Measurements from ENCODE around the gene FAAP20.

The FAAP20 gene

GRCh38 chr1:2232255-2232915, 37.8 kb upstream of the FAAP20 start:
- Mint-ChIP-seq H3K4me3 (peak overlapping the region; percentile 95 to 98 (median 97)), H3K4me1 (peaks cover 60% of the 10 kb centered on the region)

GRCh38 chr1:2231532-2232254, 37.1 kb upstream of the FAAP20 start:
- H3K4me3 Mint-ChIP-seq: peak overlapping the region; percentile 95 to 98 (median 97)
- no peaks in the 10 kb centered on the region for H3K27me3 Mint-ChIP-seq (ENCODE audit: low read depth)
- no peaks in the 10 kb centered on the region for H3K36me3 Mint-ChIP-seq (ENCODE audit: low read depth)
- peak overlapping the region; percentile 78 to 98 (median 92) for H3K27ac Mint-ChIP-seq
- no peaks in the 10 kb centered on the region for H3K9me3 Mint-ChIP-seq
- TF ChIP-seq CTCF (IDR thresholded peaks at IDR 0.05; ENCODE audit: unreplicated experiment in 3 of 3): no peak
- peaks cover 56% of the 10 kb centered on the region for H3K4me1 Mint-ChIP-seq

More at GRCh38 chr1:2232255-2232915, 37.8 kb upstream of the FAAP20 start:
- H3K27me3 Mint-ChIP-seq (ENCODE audit: low read depth): no peaks in the 10 kb centered on the region
- no peak for TF ChIP-seq CTCF (IDR thresholded peaks at IDR 0.05; ENCODE audit: unreplicated experiment in 3 of 3)
- H3K9me3 Mint-ChIP-seq: no peaks in the 10 kb centered on the region
- H3K27ac Mint-ChIP-seq: peak overlapping the region; percentile 78 to 98 (median 92)
- no peaks in the 10 kb centered on the region for H3K36me3 Mint-ChIP-seq (ENCODE audit: low read depth)

- H3K9me3 Mint-ChIP-seq: no peaks in the 10 kb centered on the region
- H3K27me3 Mint-ChIP-seq (ENCODE audit: low read depth): no peaks in the 10 kb centered on the region
- TF ChIP-seq CTCF (IDR thresholded peaks at IDR 0.05; ENCODE audit: unreplicated experiment in 3 of 3): no peak
- peaks cover 55% of the 10 kb centered on the region for H3K4me1 Mint-ChIP-seq
- no peaks in the 10 kb centered on the region for H3K36me3 Mint-ChIP-seq (ENCODE audit: low read depth)
- peak overlapping the region; percentile 78 to 98 (median 92) for H3K27ac Mint-ChIP-seq
- H3K4me3 Mint-ChIP-seq: peak overlapping the region; percentile 95 to 98 (median 97)
Observed at GRCh38 chr1:2230781-2231531, 36.4 kb upstream of the FAAP20 start.

GRCh38 chr1:2229911-2230731, 35.5 kb upstream of the FAAP20 start:
- Mint-ChIP-seq H3K27me3 (ENCODE audit: low read depth) (no peaks in the 10 kb centered on the region), H3K27ac (peak overlapping the region; percentile 78 to 98 (median 92)), H3K4me1 (peaks cover 47% of the 10 kb centered on the region), H3K9me3 (no peaks in the 10 kb centered on the region), H3K4me3 (peak overlapping the region; percentile 95 to 98 (median 97)), H3K36me3 (ENCODE audit: low read depth) (no peaks in the 10 kb centered on the region)
- no peak for TF ChIP-seq CTCF (IDR thresholded peaks at IDR 0.05; ENCODE audit: unreplicated experiment in 3 of 3)

GRCh38 chr1:2229037-2229864, 34.7 kb upstream of the FAAP20 start:
- Mint-ChIP-seq H3K36me3 (ENCODE audit: low read depth) (no peaks in the 10 kb centered on the region), H3K4me1 (peaks cover 42% of the 10 kb centered on the region), H3K27me3 (ENCODE audit: low read depth) (no peaks in the 10 kb centered on the region), H3K27ac (peak overlapping the region; percentile 78 to 94 (median 92)), H3K4me3 (peak overlapping the region; percentile 95 to 98 (median 97)), H3K9me3 (no peaks in the 10 kb centered on the region)
- TF ChIP-seq CTCF (IDR thresholded peaks at IDR 0.05; ENCODE audit: unreplicated experiment in 3 of 3): no peak

Data from nephron (organoid).